Heart right ventricle (tissue), 16 donors: ENCODE data around the gene RBM17. TPM values are rescaled to one million over a fixed set of nuclear protein-coding genes. Genes with fewer than 3 reads are reported as not detected.
A peak's percentile ranks its signal among the peaks of the same experiment; 100 is the strongest.

Experiments
- ATAC-seq, 8 donors: fragments of 200-7000 bp; cut with Tn5 transposase; one replicate each; pipeline ENCODE4 v1.9.1; 2020; ENCODE audit warnings: mild to moderate bottlenecking in 8 of 8, moderate library complexity in 8 of 8, moderate number of reproducible peaks in 1 of 8
- DNase-seq, 2 donors: peaks; one replicate each; pipeline ENCODE4 v3.0.0-alpha.2; 2020
- H3K27ac ChIP-seq, 10 donors: fragments of 200-600 bp; sonication (generic) in 2 of 10; one replicate each; pipeline versions ENCODE4 v1.5.0 to v1.8.0; 2020 to 2022; ENCODE audit warnings: mild to moderate bottlenecking in 3 of 10
- H3K27me3 ChIP-seq, 7 donors: fragments of 200-600 bp; one replicate each; pipeline ENCODE4 v1.8.0; 2021 to 2022; ENCODE audit warnings: mild to moderate bottlenecking in 2 of 7
- H3K36me3 ChIP-seq, 9 donors: fragments of 200-600 bp; sonication (generic) in 1 of 9; one replicate each; pipeline versions ENCODE4 v1.5.0 to v1.8.0; 2020 to 2022; ENCODE audit warnings: mild to moderate bottlenecking in 2 of 9
- H3K4me1 ChIP-seq, 9 donors: fragments of 200-600 bp; sonication (generic) in 1 of 9; one replicate each; pipeline versions ENCODE4 v1.5.0 to v1.8.0; 2020 to 2022; ENCODE audit warnings: mild to moderate bottlenecking in 4 of 9
- H3K4me3 ChIP-seq, 10 donors: fragments of 200-600 bp; sonication (generic) in 2 of 10; one replicate each; pipeline versions ENCODE4 v1.5.0 to v1.8.0; 2020 to 2022; ENCODE audit warnings: mild to moderate bottlenecking in 7 of 10, moderate library complexity in 2 of 10
- H3K9me3 ChIP-seq, 11 donors: fragments of 200-600 bp in 10 of 11; sonication (generic) in 2 of 11; one replicate each; pipeline versions ENCODE4 v1.5.0 to v1.8.0; 2013 to 2022; ENCODE audit warnings: mild to moderate bottlenecking in 2 of 11, control low read depth in 1 of 11, moderate library complexity in 1 of 11
- WGBS, 2 donors: extraction: QIAGEN DNeasy Blood & Tissue Kit; methylation state at CpG; one replicate each; pipeline ENCODE4 v1.1.7; 2013; ENCODE audit warnings: inconsistent platforms in 1 of 2; 5-methylcytosine and 5-hydroxymethylcytosine counted together
- intact Hi-C, 10 donors: fragments of 100-400 bp; cut with DNase I; formaldehyde crosslinking; loops; one replicate each; pipeline versions ENCODE4 v1.11.1 to v1.14.2; 2022
- polyA plus RNA-seq, 2 donors: library from polyadenylated mRNA; stranded (reverse); fragments of 200-250 nt; gene quantifications; one replicate each; pipeline ENCODE4 v1.2.3, GENCODE V29; 2013
- total RNA-seq, 10 donors: library from RNA; stranded (reverse); fragmentation: NEBNext Ultra II Directional in 3 of 10; extraction: Animal tissue kit (Norgen Biotek cat#: 25700) in 3 of 10; gene quantifications; one replicate each; pipeline versions ENCODE4 v1.2.1 to v1.2.4, GENCODE V29; 2021 to 2023
- TF ChIP-seq, protein P1 (sequence below), 9 donors: fragments of 200-600 bp; sonication (generic) in 2 of 9; IDR thresholded peaks; one replicate each; pipeline versions ENCODE4 v1.5.0 to v1.8.0; 2021 to 2022; ENCODE audit warnings: antibody characterized with exemption in 9 of 9, mild to moderate bottlenecking in 5 of 9, moderate library complexity in 1 of 9
- donor health status: Arrhythmogenic right ventricular cardiomyopathy.
- donor health status: ischemic (EF 13 %, LVEDD 7.1; RV severe dilation, severe dysfunction).
- donor health status: healthy with polysubstance abuse.
- donor health status: DM: no; HTN: yes; CAD: no.
- donor health status: DM: no; HTN: no; CAD: no.
- donor health status: ischemic (EF 25% LVEDD 6.9; RV normal size, moderate dysfunction).
- donor health status: ischemic (EF 25% LVEDD 5.7; RV mildly dilated, moderate dysfunction).
- donor health status: healthy.
- donor health status: DM: yes; HTN: yes; CAD: no.
- donor health status: Ischemic cardiomyopathy.
- donor health status: ischemic (EF 35%, LVEDD 5.7; RV mildly dilated, moderate dysfunction).
- donor health status: nonischemic (EF 11% LVEDD 7.7; RV severe dilation, severe dysfunction).
- donor health status: DM: yes; HTN: yes; CAD: no.
- donor health status: PGD.
- donor health status: ischemic (EF 29% LVEDD 5.4; RV normal size, mild dysfunction).
- donor health status: nonischemic (EF 23%, LVEDD 6.1; RV moderate dilation, normal function).

Gene RBM17
- total and polyA plus RNA-seq, 12 donors, result 53.4 to 100 (median 64.0) TPM

- intact Hi-C loops, result loop anchor here (2.0 to 10.0 kb wide), 9 partner anchors 42 to 296 kb away; partner anchors contain the start of gene PFKFB3 (in 3 of the 10)
- Histone ChIP-seq H3K36me3 (peaks cover 0 to 100% (median 42%) of the 10 kb centered on the region in 9 donors), H3K4me1 (peaks cover 0 to 16% (median 11%) of the 10 kb centered on the region in 9 donors), H3K9me3 (no peaks in the 10 kb centered on the region), H3K27me3 (no peaks in the 10 kb centered on the region), H3K4me3 (no peak overlapping the region), H3K27ac (no peak overlapping the region)
- ATAC-seq (peak in 4 of 8 donors; percentile 18 to 42 (median 34)), DNase-seq (no peak)
- WGBS, 2 donors, result 47 to 50% methylated on average over 12 of the region's 12 CpGs
- TF ChIP-seq, protein P1, sequence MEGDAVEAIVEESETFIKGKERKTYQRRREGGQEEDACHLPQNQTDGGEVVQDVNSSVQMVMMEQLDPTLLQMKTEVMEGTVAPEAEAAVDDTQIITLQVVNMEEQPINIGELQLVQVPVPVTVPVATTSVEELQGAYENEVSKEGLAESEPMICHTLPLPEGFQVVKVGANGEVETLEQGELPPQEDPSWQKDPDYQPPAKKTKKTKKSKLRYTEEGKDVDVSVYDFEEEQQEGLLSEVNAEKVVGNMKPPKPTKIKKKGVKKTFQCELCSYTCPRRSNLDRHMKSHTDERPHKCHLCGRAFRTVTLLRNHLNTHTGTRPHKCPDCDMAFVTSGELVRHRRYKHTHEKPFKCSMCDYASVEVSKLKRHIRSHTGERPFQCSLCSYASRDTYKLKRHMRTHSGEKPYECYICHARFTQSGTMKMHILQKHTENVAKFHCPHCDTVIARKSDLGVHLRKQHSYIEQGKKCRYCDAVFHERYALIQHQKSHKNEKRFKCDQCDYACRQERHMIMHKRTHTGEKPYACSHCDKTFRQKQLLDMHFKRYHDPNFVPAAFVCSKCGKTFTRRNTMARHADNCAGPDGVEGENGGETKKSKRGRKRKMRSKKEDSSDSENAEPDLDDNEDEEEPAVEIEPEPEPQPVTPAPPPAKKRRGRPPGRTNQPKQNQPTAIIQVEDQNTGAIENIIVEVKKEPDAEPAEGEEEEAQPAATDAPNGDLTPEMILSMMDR (IDR thresholded peaks at IDR 0.05), result peak; percentile 53 to 85 (median 75)
These were observed 20.0 kb downstream of the RBM17 start for GRCh38 chr10:6108631-6109443.

GRCh38 chr10:6109444-6109775, 20.6 kb downstream of the RBM17 start:
- TF ChIP-seq, protein P1 (IDR thresholded peaks at IDR 0.05), result no peak
- Histone ChIP-seq H3K27me3 (no peaks in the 10 kb centered on the region), H3K4me1 (peaks cover 0 to 16% (median 13%) of the 10 kb centered on the region in 9 donors), H3K36me3 (peaks cover 0 to 100% (median 46%) of the 10 kb centered on the region in 9 donors), H3K27ac (no peak overlapping the region), H3K4me3 (no peak overlapping the region), H3K9me3 (no peaks in the 10 kb centered on the region)
- 77 to 80% methylated on average over 7 of the region's 7 CpGs for WGBS, 2 donors
- no peak for DNase-seq
- intact Hi-C loops, result loop anchor here (2.0 to 10.0 kb wide), 9 partner anchors 41 to 295 kb away; partner anchors contain the start of gene PFKFB3 (in 3 of the 10)
- ATAC-seq, result no peak

GRCh38 chr10:6110136-6110535, 21.3 kb downstream of the RBM17 start:
- Histone ChIP-seq H3K36me3 (peaks cover 0 to 100% (median 53%) of the 10 kb centered on the region in 9 donors), H3K27ac (no peak overlapping the region), H3K9me3 (no peaks in the 10 kb centered on the region), H3K4me3 (no peak overlapping the region), H3K27me3 (no peaks in the 10 kb centered on the region), H3K4me1 (peaks cover 0 to 23% (median 20%) of the 10 kb centered on the region in 9 donors)
- peak in 1 of 8 donors; percentile 47 for ATAC-seq
- WGBS, 2 donors, result 50 to 56% methylated on average over 5 of the region's 5 CpGs
- TF ChIP-seq, protein P1 (IDR thresholded peaks at IDR 0.05), result no peak
- intact Hi-C loops, result loop anchor here in 9 of 10 donors (2.0 to 5.0 kb wide), 4 partner anchors 37 to 292 kb away; partner anchors contain the start of gene PFKFB3 (in 5 of the 9)
- DNase-seq, result no peak

DNA sequence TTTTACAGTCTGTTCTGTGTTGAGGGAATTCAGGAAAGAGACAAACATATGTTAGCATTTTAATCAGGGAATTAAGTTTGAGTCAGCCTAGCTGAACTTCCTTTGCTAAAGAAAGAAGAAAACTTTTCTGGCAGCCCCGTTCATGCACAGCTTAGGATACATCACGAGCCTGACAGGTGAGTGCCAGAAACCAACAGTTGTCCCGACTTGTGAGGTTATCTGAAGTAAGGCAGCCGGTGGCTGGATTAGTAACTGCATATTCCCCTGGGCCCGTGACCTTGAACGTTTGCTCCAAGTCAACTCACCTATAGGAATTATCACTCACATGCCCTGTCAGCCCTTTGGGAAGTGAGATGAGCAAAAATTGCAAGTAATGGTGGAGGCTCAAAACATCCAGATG, 24.1 kb downstream of the RBM17 start:
- TF ChIP-seq, protein P1 (IDR thresholded peaks at IDR 0.05), result no peak
- H3K36me3 ChIP-seq, result peaks cover 0 to 92% (median 46%) of the 10 kb centered on the region in 9 donors
- H3K27me3 ChIP-seq, result no peaks in the 10 kb centered on the region
- peak in 1 of 8 donors; percentile 21 for ATAC-seq
- no peak for DNase-seq
- intact Hi-C loops, result loop anchor here in 9 of 10 donors (5.0 kb wide), 3 partner anchors 34 to 289 kb away; partner anchors contain the start of gene PFKFB3 (in 5 of the 9)
- H3K9me3 ChIP-seq, result no peaks in the 10 kb centered on the region
- peak overlapping the region in 3 of 10 donors; percentile 0 to 46 (median 37) for H3K27ac ChIP-seq
- no peak overlapping the region for H3K4me3 ChIP-seq
- peaks cover 0 to 43% (median 31%) of the 10 kb centered on the region in 9 donors for H3K4me1 ChIP-seq
- WGBS, 2 donors, result 42 to 46% methylated on average over 6 of the region's 6 CpGs
